PC-3 (cell line): Measurements from ENCODE around the gene RPL19.

Experiments used
- EZH2 ChIP-seq: fragments of 300-600 bp; sonication (generic); IDR thresholded peaks from one replicate; pipeline ENCODE4 v1.6.1; 2017; ENCODE audit warnings: antibody characterized with exemption, mild to moderate bottlenecking, low read length; ENCODE audit not compliant: unreplicated experiment
- EZH2phosphoT487 ChIP-seq: fragments of 300-600 bp; sonication (generic); IDR thresholded peaks from 2 replicates; pipeline ENCODE4 v1.6.1; 2018; ENCODE audit warnings: mild to moderate bottlenecking, antibody characterized with exemption, low read length, borderline replicate concordance
- TF ChIP-seq, protein P1 (sequence below): fragments of 300-600 bp; sonication (generic); conservative IDR thresholded peaks from 2 replicates; pipeline ENCODE4 v1.5.1; 2017; ENCODE audit warnings: antibody characterized with exemption, low read depth, mild to moderate bottlenecking, low read length

DNA sequence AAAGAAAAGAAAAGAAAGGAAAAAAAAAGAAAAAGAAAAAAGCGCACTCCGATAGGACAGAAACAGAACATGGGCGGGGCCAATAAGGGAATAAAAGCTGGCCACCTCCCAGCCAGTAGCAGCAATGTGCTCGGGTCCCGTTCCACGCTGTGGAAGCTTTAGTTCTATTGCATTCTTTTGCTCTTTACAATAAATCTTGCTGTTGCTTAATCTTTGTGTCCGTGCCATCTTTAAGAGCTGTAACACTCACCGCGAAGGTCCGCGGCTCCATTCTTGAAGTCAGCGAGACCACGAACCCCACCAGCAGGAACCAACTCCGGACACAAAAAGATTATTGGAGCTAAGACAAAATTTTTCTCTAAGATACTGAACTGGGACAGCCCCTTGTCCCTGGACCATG is 31.0 kb upstream of the RPL19 start:
- TF ChIP-seq EZH2 (no peak), EZH2phosphoT487 (no peak)
- TF ChIP-seq, protein P1, sequence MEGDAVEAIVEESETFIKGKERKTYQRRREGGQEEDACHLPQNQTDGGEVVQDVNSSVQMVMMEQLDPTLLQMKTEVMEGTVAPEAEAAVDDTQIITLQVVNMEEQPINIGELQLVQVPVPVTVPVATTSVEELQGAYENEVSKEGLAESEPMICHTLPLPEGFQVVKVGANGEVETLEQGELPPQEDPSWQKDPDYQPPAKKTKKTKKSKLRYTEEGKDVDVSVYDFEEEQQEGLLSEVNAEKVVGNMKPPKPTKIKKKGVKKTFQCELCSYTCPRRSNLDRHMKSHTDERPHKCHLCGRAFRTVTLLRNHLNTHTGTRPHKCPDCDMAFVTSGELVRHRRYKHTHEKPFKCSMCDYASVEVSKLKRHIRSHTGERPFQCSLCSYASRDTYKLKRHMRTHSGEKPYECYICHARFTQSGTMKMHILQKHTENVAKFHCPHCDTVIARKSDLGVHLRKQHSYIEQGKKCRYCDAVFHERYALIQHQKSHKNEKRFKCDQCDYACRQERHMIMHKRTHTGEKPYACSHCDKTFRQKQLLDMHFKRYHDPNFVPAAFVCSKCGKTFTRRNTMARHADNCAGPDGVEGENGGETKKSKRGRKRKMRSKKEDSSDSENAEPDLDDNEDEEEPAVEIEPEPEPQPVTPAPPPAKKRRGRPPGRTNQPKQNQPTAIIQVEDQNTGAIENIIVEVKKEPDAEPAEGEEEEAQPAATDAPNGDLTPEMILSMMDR, result no peak
